Stimulated activated CD8-positive, alpha-beta memory T cell treated with anti-CD3 and anti-CD28 coated beads, Interleukin-2, amount 100 ng/mL, for 48 hours (primary cell): ENCODE results near the gene CCDC177.
"Not testable (repeated sequence)": the region's sequence is repeated elsewhere in the genome, so short reads cannot be mapped to it uniquely, and the experiment has no call there.

Experiments used
- DNase-seq, 2 donors: peaks; one replicate each; pipeline ENCODE4 v3.0.0-alpha.2; 2020; ENCODE audit warnings: low read depth in 2 of 2

Gene CCDC177

GRCh38 chr14:69600304-69600891 is 25.7 kb upstream of the CCDC177 start:
- no peak for DNase-seq

DNA sequence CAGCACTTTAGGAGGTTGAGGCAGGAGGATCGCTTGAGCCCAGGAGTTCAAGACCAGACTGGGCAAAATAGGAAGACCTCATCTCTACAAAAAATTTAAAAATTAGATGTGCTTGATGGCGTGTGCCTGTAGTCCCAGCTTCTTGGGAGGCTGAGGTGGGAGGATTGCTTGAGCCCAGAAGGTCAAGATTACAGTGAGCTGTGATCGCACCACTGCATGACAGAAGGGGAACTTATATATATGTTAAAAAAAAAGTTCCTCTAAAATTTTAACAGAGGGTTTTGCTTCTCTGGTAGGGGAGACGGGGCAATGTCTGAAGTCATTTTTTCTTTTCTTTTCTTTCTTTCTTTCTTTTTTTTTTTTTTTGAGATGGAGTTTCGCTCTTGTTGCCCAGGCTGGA is 24.8 kb upstream of the CCDC177 start:
- not testable (repeated sequence) for DNase-seq

- no peak for DNase-seq
Observed at GRCh38 chr14:69595336-69595735, 20.7 kb upstream of the CCDC177 start.

DNA sequence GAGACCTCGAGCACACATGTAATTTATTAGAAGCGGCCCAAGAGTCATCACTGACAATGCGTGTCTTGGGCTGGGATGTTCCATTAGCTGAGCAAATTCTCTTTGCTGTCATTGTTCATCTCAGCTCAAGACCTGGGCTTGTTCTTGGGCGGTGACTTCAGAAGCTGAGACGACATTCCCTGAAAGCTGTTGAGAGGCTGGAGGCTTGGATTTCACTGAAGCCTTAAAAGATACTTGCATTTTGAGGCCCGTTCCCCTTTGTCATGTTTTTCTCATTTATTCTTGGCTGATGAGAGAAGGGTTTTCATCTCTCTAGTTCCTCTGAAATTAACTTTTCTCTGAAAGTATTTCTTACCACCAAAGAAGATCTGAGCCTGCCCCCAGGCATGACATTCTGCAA is 20.2 kb upstream of the CCDC177 start:
- DNase-seq, result no peak

- DNase-seq, result no peak
Observed at GRCh38 chr14:69593018-69593677, 18.5 kb upstream of the CCDC177 start.

- DNase-seq, result no peak
Observed at GRCh38 chr14:69591317-69591716, 16.6 kb upstream of the CCDC177 start.

DNA sequence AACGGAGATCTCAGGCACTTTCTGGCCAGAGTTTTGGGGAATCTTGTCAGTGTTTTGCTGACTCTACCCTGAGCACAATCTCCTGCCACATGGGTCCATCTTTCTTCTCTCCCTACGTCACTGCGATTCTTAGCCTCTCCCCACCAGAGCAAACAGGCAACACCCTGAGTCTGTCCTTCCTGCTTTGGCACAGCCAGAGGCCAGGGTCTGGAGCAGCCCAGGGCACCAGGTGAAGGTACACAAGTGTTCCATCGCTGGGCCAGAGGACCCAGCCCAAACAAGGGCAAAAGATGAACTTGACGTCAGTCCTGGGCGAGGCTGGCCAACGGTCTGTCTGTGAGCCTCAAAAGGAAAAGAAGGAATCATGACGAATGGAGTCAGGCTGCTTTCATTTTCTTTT is 12.7 kb upstream of the CCDC177 start:
- DNase-seq, result no peak

DNA sequence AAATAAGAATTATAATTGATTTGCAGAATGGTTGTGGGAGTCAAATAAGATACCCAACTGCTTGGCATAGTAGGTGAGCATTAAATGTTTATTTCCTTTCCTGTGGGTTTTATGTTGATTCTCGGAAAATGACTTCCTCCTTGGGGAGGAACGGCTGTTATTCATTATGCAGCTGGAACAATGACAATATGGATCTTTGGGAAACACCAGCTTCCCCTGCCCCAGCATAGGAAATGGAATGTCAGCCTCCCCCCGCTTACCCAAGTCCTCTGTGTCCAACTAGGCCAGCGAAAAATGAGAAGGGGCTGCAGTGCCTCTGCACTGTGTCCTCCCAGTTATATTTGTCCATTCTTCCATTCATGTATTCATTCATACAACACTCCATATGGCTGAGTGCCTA is 11.7 kb upstream of the CCDC177 start:
- no peak for DNase-seq

- DNase-seq, result no peak
Observed at GRCh38 chr14:69584389-69584788, 9.7 kb upstream of the CCDC177 start.

DNA sequence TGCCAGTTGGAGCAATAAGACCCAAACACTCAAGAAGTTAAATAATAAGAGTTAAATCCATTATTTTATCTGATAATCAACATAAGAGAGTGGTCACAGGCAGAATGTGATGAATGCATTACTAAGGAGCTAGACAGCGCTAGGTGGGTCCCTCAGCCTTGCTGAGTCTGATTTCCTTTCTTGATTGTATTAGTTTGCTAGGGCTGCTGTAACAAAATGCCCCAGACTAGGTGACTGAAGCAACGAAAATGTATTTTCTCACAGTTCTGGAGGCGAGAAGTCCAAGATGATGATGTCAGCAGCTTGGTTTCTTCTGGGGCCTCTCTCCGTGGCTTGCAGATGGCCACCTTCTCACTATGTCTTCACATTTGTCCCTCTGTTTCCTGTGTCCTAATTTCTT is 8.2 kb upstream of the CCDC177 start:
- DNase-seq, result no peak

DNA sequence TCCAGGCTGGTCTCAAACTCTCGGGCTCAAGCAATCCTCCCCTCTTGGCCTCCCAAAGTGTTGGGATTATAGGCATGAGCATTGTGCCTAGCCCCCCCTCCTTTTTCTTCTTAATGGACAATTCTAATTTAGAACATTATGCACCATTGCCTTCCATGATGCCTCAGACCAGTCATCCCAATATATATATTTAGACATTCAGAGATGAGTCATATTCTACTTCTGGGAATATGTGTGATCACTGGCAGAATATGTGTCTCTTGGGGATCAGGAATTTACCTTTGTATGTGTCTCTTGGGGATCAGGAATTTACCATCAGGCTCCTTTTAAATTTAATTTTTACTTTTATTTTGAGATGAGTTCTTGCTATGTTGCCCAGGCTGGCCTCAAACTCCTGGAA is 7.5 kb upstream of the CCDC177 start:
- no peak for DNase-seq

DNA sequence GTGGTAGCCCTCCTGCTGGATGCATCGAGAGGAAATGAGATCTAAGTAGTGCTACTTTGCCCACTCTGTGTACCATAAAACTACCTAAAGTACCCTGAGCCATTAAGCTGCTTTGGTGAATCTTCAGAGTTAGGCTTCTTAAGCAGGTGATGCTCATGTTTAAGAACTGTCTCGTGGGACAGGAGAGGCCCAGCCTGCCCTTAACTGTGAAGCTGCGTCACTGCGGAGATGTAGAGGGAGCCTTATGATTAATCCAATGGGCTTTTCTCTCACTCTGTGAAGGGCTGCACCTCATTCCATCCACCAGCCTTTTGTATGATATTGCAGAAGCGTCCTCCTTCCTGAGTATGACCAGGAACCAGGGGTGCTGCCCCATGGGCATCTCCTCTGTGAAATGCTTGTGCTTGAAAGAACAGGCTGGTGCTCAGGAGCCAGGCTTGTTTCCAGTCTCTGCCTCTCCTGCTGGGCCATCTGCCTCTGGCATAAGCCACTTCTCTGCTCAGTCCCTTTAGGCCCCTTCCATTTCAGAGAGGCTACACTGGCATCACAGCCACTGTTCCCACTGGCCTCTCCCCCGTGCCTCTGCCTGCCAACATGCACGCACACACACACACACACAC is 6.8 kb upstream of the CCDC177 start:
- DNase-seq, result no peak

GRCh38 chr14:69580009-69580577 is 5.4 kb upstream of the CCDC177 start:
- no peak for DNase-seq

- no peak for DNase-seq
Observed at GRCh38 chr14:69579476-69579875, 4.8 kb upstream of the CCDC177 start.

GRCh38 chr14:69574954-69575295 is 254 bp upstream of the CCDC177 start:
- no peak for DNase-seq

DNA sequence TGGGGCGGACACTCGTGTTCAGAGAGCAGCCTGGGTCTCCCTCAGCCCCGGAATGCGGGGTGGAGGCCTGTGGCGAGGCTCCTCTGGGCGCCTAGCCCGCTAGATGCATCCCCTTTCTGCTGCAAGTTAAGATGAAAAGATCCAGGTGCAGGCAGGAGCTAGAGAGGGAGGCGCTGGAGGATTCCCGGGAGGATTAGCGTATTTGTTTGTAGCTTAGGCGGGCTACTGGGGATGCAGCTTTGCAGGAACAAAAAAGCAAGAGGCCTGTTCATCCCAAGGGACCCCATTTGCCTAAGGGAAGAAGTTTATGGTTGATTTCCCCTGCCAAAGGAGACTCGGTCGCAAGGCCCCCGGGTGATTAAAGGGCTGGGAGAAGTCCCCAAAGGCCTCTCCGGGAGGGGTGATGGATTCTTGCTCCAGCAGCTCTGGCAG is 824 bp downstream of the CCDC177 start:
- DNase-seq, result no peak

GRCh38 chr14:69573205-69573830 is 1.4 kb downstream of the CCDC177 start:
- no peak for DNase-seq

GRCh38 chr14:69572841-69573135 is 1.9 kb downstream of the CCDC177 start:
- no peak for DNase-seq

GRCh38 chr14:69572030-69572840 is 2.4 kb downstream of the CCDC177 start:
- DNase-seq, result no peak

GRCh38 chr14:69571449-69572029 is 3.1 kb downstream of the CCDC177 start:
- DNase-seq, result no peak

- no peak for DNase-seq
Observed at GRCh38 chr14:69570836-69571330, 3.8 kb downstream of the CCDC177 start.

GRCh38 chr14:69569859-69570258 is 4.8 kb downstream of the CCDC177 start:
- no peak for DNase-seq
